IMR-90 (cell line): ENCODE data around the gene TATDN2. TPM values are rescaled to one million over a fixed set of nuclear protein-coding genes. Genes with fewer than 3 reads are reported as not detected.

Experiments used
- ATAC-seq: fragments of 200-7000 bp; cut with Tn5 transposase; 2 replicates; pipeline ENCODE4 v1.9.1; 2020; ENCODE audit warnings: low read depth, mild to moderate bottlenecking, moderate library complexity
- BruUV-seq: library from RNA; stranded (reverse); fragments of 400-500 nt; replicated peaks from 2 replicates; lab custom pipeline; 2021; lab: Mats Ljungman, UMichigan
- CTCF ChIA-PET: fragments of 300-600 bp; formaldehyde crosslinking; extraction: SDS; loops from one replicate; lab custom pipeline; 2021; ENCODE audit warnings: antibody characterized with exemption; lab: Yijun Ruan, JAX
- POLR2A ChIA-PET: fragments of 300-600 bp; sonication (Branson Sonifier 250); formaldehyde crosslinking; loops from one replicate; lab custom pipeline; 2022; ENCODE audit warnings: antibody characterized with exemption; ENCODE audit not compliant: unreplicated experiment; lab: Charles Lee
- DNase-seq: peaks from one replicate; pipeline ENCODE4 v3.0.0; 2013
- H2AFZ ChIP-seq: replicated peaks from 2 replicates; pipeline ENCODE3; 2013; ENCODE audit warnings: low read length, mild to moderate bottlenecking; ENCODE audit not compliant: poor library complexity
- H2AK5ac ChIP-seq: 2 replicates; pipeline ENCODE4 v1.6.1; 2013; ENCODE audit warnings: low read depth, low read length, inconsistent platforms
- H2AK9ac ChIP-seq: replicated peaks from 2 replicates; pipeline ENCODE3; 2013; ENCODE audit warnings: mild to moderate bottlenecking, low read depth, low read length, moderate library complexity; ENCODE audit not compliant: poor library complexity
- H2BK120ac ChIP-seq: 2 replicates; pipeline ENCODE4 v1.6.1; 2013; ENCODE audit warnings: low read depth, low read length, inconsistent platforms
- H2BK15ac ChIP-seq: 3 replicates; pipeline ENCODE4 v1.6.1; 2013; ENCODE audit warnings: low read depth, low read length, inconsistent platforms
- H2BK20ac ChIP-seq: 2 replicates; pipeline ENCODE4 v1.6.1; 2013; ENCODE audit warnings: low read depth, mild to moderate bottlenecking, inconsistent platforms, low read length, moderate library complexity
- H2BK5ac ChIP-seq: 2 replicates; pipeline ENCODE4 v1.6.1; 2013; ENCODE audit warnings: mild to moderate bottlenecking, low read depth, low read length, inconsistent platforms; ENCODE audit not compliant: poor library complexity, severe bottlenecking
- H3K14ac ChIP-seq: replicated peaks from 2 replicates; pipeline ENCODE4 v1.6.1; 2013; ENCODE audit warnings: low read depth, low read length, inconsistent platforms
- H3K18ac ChIP-seq: 2 replicates; pipeline ENCODE4 v1.6.1; 2013; ENCODE audit warnings: low read depth, low read length, control low read depth
- H3K23ac ChIP-seq: 2 replicates; pipeline ENCODE4 v1.6.1; 2013; ENCODE audit warnings: low read depth, low read length, inconsistent platforms
- H3K27ac ChIP-seq: 2 replicates; pipeline ENCODE4 v1.5.1; 2013; ENCODE audit warnings: mild to moderate bottlenecking, control low read depth, low read length; ENCODE audit not compliant: insufficient read depth
- H3K27me3 ChIP-seq: 2 replicates; pipeline ENCODE4 v1.6.1; 2013; ENCODE audit warnings: low read length; ENCODE audit not compliant: control insufficient read depth, insufficient read depth
- H3K36me3 ChIP-seq: 2 replicates; pipeline ENCODE4 v1.6.1; 2013; ENCODE audit warnings: low read length, mixed read lengths; ENCODE audit not compliant: control insufficient read depth, insufficient read depth
- H3K4ac ChIP-seq: 2 replicates; pipeline ENCODE4 v1.6.1; 2013; ENCODE audit warnings: low read depth, low read length, inconsistent platforms
- H3K4me1 ChIP-seq: 2 replicates; pipeline ENCODE4 v1.6.1; 2013; ENCODE audit warnings: low read length, mixed read lengths; ENCODE audit not compliant: control insufficient read depth, insufficient read depth
- H3K4me2 ChIP-seq: 2 replicates; pipeline ENCODE4 v1.6.1; 2013; ENCODE audit warnings: low read depth, mild to moderate bottlenecking, control low read depth, low read length, moderate library complexity
- H3K4me3 ChIP-seq: 2 replicates; pipeline ENCODE4 v1.5.1; 2013; ENCODE audit warnings: low read depth, mild to moderate bottlenecking, control low read depth, low read length, moderate library complexity; ENCODE audit not compliant: insufficient read depth
- H3K56ac ChIP-seq: 2 replicates; pipeline ENCODE4 v1.6.1; 2013; ENCODE audit warnings: low read length, inconsistent platforms; ENCODE audit not compliant: insufficient read depth; ENCODE audit errors: extremely low read depth
- H3K79me1 ChIP-seq, 2 experiments: 2 replicates each; pipeline ENCODE4 v1.6.1; 2013; ENCODE audit warnings: low read length in 2 of 2, inconsistent platforms in 1 of 2, low read depth in 1 of 2
- H3K9ac ChIP-seq: 2 replicates; pipeline ENCODE4 v1.6.1; 2013; ENCODE audit warnings: low read depth, low read length, control low read depth
- H3K9me1 ChIP-seq: 2 replicates; pipeline ENCODE4 v1.6.1; 2013; ENCODE audit warnings: low read length, inconsistent platforms; ENCODE audit not compliant: insufficient read depth
- H3K9me3 ChIP-seq: 2 replicates; pipeline ENCODE4 v1.6.1; 2013; ENCODE audit warnings: low read length; ENCODE audit not compliant: control insufficient read depth, insufficient read depth
- H4K20me1 ChIP-seq: 2 replicates; pipeline ENCODE4 v1.6.1; 2013; ENCODE audit warnings: low read length, inconsistent platforms; ENCODE audit not compliant: insufficient read depth
- H4K5ac ChIP-seq: 2 replicates; pipeline ENCODE4 v1.6.1; 2013; ENCODE audit warnings: mild to moderate bottlenecking, low read depth, low read length, control low read depth
- H4K8ac ChIP-seq, 2 experiments: 2 replicates each; pipeline ENCODE4 v1.6.1; 2013; ENCODE audit warnings: low read depth in 2 of 2, low read length in 2 of 2, control low read depth in 1 of 2, inconsistent platforms in 1 of 2
- H4K91ac ChIP-seq: 2 replicates; pipeline ENCODE4 v1.6.1; 2013; ENCODE audit warnings: low read depth, low read length, inconsistent platforms; ENCODE audit not compliant: insufficient read depth
- BHLHE40 ChIP-seq: fragments of 150-350 bp; IDR thresholded peaks from 2 replicates; pipeline ENCODE4 v1.6.1; 2016; ENCODE audit warnings: mild to moderate bottlenecking, low read depth, low read length
- CEBPB ChIP-seq: IDR thresholded peaks from 2 replicates; pipeline ENCODE4 v1.6.1; 2012; ENCODE audit warnings: low read depth, low read length, improper control_type of control experiment
- CHD1 ChIP-seq: IDR thresholded peaks from 2 replicates; pipeline ENCODE4 v1.6.1; 2012; ENCODE audit warnings: low read depth, low read length, improper control_type of control experiment
- CTCF ChIP-seq: conservative IDR thresholded peaks from 2 replicates; pipeline ENCODE4 v1.5.1; 2012; ENCODE audit warnings: mild to moderate bottlenecking, low read depth, low read length, improper control_type of control experiment
- FOS ChIP-seq: fragments of 150-350 bp; IDR thresholded peaks from 2 replicates; pipeline ENCODE4 v1.6.1; 2016; ENCODE audit warnings: low read depth, low read length
- MAFK ChIP-seq: IDR thresholded peaks from 2 replicates; pipeline ENCODE4 v1.6.1; 2012; ENCODE audit warnings: low read depth, low read length, improper control_type of control experiment
- MAZ ChIP-seq: IDR thresholded peaks from 2 replicates; pipeline ENCODE4 v1.6.1; 2012; ENCODE audit warnings: low read depth, mild to moderate bottlenecking, low read length, improper control_type of control experiment, moderate library complexity, borderline replicate concordance
- NFE2L2 ChIP-seq: fragments of 150-350 bp; IDR thresholded peaks from 2 replicates; pipeline ENCODE4 v1.6.1; 2016; ENCODE audit warnings: low read depth, mild to moderate bottlenecking, low read length
- POLR2A ChIP-seq: IDR thresholded peaks from 2 replicates; pipeline ENCODE4 v1.6.1; 2012; ENCODE audit warnings: mild to moderate bottlenecking, low read depth, low read length
- RAD21 ChIP-seq: IDR thresholded peaks from 2 replicates; pipeline ENCODE4 v1.6.1; 2012; ENCODE audit warnings: low read length, improper control_type of control experiment
- RCOR1 ChIP-seq: IDR thresholded peaks from 2 replicates; pipeline ENCODE4 v1.6.1; 2012; ENCODE audit warnings: mild to moderate bottlenecking, low read length, improper control_type of control experiment; ENCODE audit not compliant: insufficient replicate concordance
- RFX5 ChIP-seq: IDR thresholded peaks from 2 replicates; pipeline ENCODE4 v1.8.0; 2012; ENCODE audit warnings: low read depth, mild to moderate bottlenecking, low read length, moderate library complexity
- SMC3 ChIP-seq: fragments of 150-350 bp; IDR thresholded peaks from 2 replicates; pipeline ENCODE4 v1.6.1; 2016; ENCODE audit warnings: low read depth, mild to moderate bottlenecking, antibody characterized with exemption, low read length, moderate library complexity
- WGBS, 2 experiments: methylation state at CpG; one replicate each; pipeline versions ENCODE4 v1.1.5 to v1.1.7; 2013; ENCODE audit warnings: missing lambda C conversion rate in 2 of 2; ENCODE audit not compliant: insufficient read length in 1 of 2; ENCODE audit errors: extremely low coverage in 2 of 2; 5-methylcytosine and 5-hydroxymethylcytosine counted together
- dilution Hi-C: fragments of 300-500 bp; cut with HindIII; formaldehyde crosslinking; loops from one replicate; pipeline ENCODE4 v1.14.3; 2018; ENCODE audit warnings: low sequenced_read_pairs; ENCODE audit not compliant: unreplicated experiment
- in situ Hi-C: fragments of 300-500 bp; cut with MboI; formaldehyde crosslinking; loops from 3 replicates; pipeline ENCODE4 v1.14.3; 2019; ENCODE audit warnings: low sequenced_read_pairs, inconsistent platforms, mixed read lengths
- intact Hi-C: fragments of 100-400 bp; cut with micrococcal nuclease; formaldehyde crosslinking; loops from 2 replicates; pipeline ENCODE4 v1.10.0; 2022
- polyA plus RNA-seq, 3 experiments: library from polyadenylated mRNA; depleted of rRNA; stranded (reverse); fragments of >200 nt; gene quantifications; 2 replicates each; pipeline ENCODE4 v1.2.3, GENCODE V29; 2012; ENCODE audit warnings: low replicate concordance in 1 of 3
- total RNA-seq: library from RNA; depleted of rRNA; stranded (reverse); fragments of >200 nt; gene quantifications from 2 replicates; pipeline ENCODE4 v1.2.3, GENCODE V29; 2012
- TF ChIP-seq, protein P1 (sequence below): fragments of 150-350 bp; IDR thresholded peaks from 2 replicates; pipeline ENCODE4 v1.6.1; 2017; ENCODE audit warnings: mild to moderate bottlenecking, antibody characterized with exemption, low read length, low read depth

The TATDN2 gene
- total and polyA plus RNA-seq, 2 of the 4 experiments (the other 2 are of a cell fraction) = 9.0 to 18.8 TPM

- H3K9me1 ChIP-seq = 0 out of 2 replicates have a peak, but pooled peaks cover 2% of the 10 kb centered on the region
- H3K23ac ChIP-seq = no peak overlapping the region
- H3K18ac ChIP-seq = no peak overlapping the region
- peaks cover 10% of the 10 kb centered on the region for H3K36me3 ChIP-seq
- H3K79me1 ChIP-seq = no peaks in the 10 kb centered on the region
- H3K9me3 ChIP-seq = 0 out of 2 replicates have a peak, but pooled peaks cover 4% of the 10 kb centered on the region
- WGBS, 2 experiments = no CpG with 5 or more reads among the region's 7 CpGs
- no peak overlapping the region for H2AK9ac ChIP-seq
- POLR2A ChIA-PET = interaction anchor here (0.5 kb wide), 1 partner anchor 229 kb away, joined by 7 read pairs; no protein-coding TSS in a partner anchor
- no peaks in the 10 kb centered on the region for H4K20me1 ChIP-seq
- no peaks in the 10 kb centered on the region for H3K27me3 ChIP-seq
- in situ Hi-C loops = no loop called here
- H2BK5ac ChIP-seq = no peak overlapping the region
- no peak overlapping the region for H3K9ac ChIP-seq
- no peak overlapping the region for H2AK5ac ChIP-seq
- H3K4me3 ChIP-seq = no peak overlapping the region
- H4K8ac ChIP-seq = no peak overlapping the region
- no peak overlapping the region for H3K56ac ChIP-seq
- no peak overlapping the region for H2BK20ac ChIP-seq
- no peak overlapping the region for H2AFZ ChIP-seq
- no peak overlapping the region for H4K91ac ChIP-seq
- peak; percentile 54 for DNase-seq
- no peak overlapping the region for H2BK15ac ChIP-seq
- no peak overlapping the region for H2BK120ac ChIP-seq
- intact Hi-C loops = no loop called here
- no peak overlapping the region for H3K4me2 ChIP-seq
- no peak overlapping the region for H3K4ac ChIP-seq
- H3K14ac ChIP-seq = no peak overlapping the region
- H3K27ac ChIP-seq = no peak overlapping the region
- dilution Hi-C loops = no loop called here
- BruUV-seq = no TSS peak
- no peak; the same call in 1 of the 2 replicates for ATAC-seq
- no peak overlapping the region for H4K5ac ChIP-seq
- CTCF ChIA-PET = interaction anchor here (0.8 to 1.3 kb wide), 2 partner anchors 19 to 21 kb away, joined by 3 to 7 read pairs; no protein-coding TSS in a partner anchor
- no peaks in the 10 kb centered on the region; the same call in 1 of the 2 replicates for H3K4me1 ChIP-seq
- TF ChIP-seq NFE2L2 (no peak), RCOR1 (no peak), SMC3 (no peak), CEBPB (no peak), RAD21 (no peak), MAZ (no peak), CHD1 (no peak), FOS (no peak), BHLHE40 (no peak), CTCF (no peak), POLR2A (no peak), RFX5 (no peak), MAFK (no peak)
- TF ChIP-seq, protein P1, sequence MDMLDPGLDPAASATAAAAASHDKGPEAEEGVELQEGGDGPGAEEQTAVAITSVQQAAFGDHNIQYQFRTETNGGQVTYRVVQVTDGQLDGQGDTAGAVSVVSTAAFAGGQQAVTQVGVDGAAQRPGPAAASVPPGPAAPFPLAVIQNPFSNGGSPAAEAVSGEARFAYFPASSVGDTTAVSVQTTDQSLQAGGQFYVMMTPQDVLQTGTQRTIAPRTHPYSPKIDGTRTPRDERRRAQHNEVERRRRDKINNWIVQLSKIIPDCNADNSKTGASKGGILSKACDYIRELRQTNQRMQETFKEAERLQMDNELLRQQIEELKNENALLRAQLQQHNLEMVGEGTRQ = no peak
These were observed 5.8 kb upstream of the TATDN2 start for GRCh38 chr3:10242182-10243065.
